B cell (primary cell): ENCODE results near the gene RNF17. TPM values are rescaled to one million over a fixed set of nuclear protein-coding genes. Genes with fewer than 3 reads are reported as not detected.

Experiments
- polyA plus RNA-seq: library from polyadenylated mRNA; depleted of rRNA; stranded (reverse); fragments of >200 nt; gene quantifications from 2 replicates; pipeline ENCODE4 v1.2.3, GENCODE V29; 2012
- total RNA-seq, 2 donors: library from RNA; stranded (reverse); fragments of 120-200 nt in 1 of 2; gene quantifications; 1 replicate in 1 of 2; 2 replicates in 1 of 2; pipeline versions ENCODE4 v1.2.3 to v1.2.4, GENCODE V29; 2013 to 2022

RNF17 gene
- total and polyA plus RNA-seq, 2 donors (not counting 1 experiment from before 2014, with no cell fraction given) = 0.12 TPM; not detected in 1

Other genes with a start within 250 kb of the RNF17 start
- gene ATP12A, start 83.8 kb upstream of the RNF17 start, total RNA-seq = not detected in 2 replicates
- gene ATP12A, start 83.8 kb upstream of the RNF17 start, polyA plus RNA-seq = not detected in 2 replicates